Measurements from ENCODE around the gene ATXN1. TPM values are rescaled to one million over a fixed set of nuclear protein-coding genes. Genes with fewer than 3 reads are reported as not detected.

ATXN1 gene
- total and polyA plus RNA-seq, 2 of the 8 experiments (the other 6 are each of a cell fraction or from before 2014, with no cell fraction given): 1.6 to 4.0 TPM

DNA sequence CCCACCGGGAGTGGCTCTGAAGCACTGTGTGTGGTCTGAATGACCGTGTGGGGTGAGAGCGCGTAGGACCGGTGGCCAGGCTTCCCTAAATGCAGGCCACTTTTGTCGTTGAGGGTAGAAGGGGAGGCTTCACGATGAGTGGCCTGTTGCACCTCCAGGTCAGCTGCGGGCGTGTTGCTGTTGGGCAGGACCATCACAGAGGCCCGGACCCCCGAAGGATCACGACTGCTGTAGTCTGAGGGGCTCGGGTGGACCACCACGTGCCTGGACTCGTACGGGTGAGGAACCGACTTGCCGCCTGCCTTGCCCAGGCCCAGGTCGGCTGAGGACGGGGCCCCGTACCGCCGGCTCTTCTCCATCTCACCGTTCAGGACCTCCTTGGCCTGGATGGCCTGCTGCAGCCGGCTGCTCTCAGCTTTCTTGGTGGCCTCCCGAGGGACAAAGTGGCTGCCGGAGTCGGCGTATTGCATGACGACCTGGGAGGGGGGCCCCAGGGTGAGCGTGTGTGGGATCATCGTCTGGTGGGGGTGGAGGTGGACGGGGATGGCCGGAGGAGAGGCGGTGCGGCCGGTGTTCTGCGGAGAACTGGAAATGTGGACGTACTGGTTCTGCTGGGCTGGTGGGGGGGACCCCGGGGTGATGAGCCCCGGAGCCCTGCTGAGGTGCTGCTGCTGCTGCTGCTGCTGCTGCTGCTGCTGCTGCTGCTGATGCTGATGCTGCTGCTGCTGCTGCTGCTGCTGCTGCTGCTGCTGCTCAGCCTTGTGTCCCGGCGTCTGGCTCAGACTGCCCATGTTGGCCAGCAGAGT lies 434.1 kb downstream of the ATXN1 start (continued):
- TF ChIP-seq, protein P1, sequence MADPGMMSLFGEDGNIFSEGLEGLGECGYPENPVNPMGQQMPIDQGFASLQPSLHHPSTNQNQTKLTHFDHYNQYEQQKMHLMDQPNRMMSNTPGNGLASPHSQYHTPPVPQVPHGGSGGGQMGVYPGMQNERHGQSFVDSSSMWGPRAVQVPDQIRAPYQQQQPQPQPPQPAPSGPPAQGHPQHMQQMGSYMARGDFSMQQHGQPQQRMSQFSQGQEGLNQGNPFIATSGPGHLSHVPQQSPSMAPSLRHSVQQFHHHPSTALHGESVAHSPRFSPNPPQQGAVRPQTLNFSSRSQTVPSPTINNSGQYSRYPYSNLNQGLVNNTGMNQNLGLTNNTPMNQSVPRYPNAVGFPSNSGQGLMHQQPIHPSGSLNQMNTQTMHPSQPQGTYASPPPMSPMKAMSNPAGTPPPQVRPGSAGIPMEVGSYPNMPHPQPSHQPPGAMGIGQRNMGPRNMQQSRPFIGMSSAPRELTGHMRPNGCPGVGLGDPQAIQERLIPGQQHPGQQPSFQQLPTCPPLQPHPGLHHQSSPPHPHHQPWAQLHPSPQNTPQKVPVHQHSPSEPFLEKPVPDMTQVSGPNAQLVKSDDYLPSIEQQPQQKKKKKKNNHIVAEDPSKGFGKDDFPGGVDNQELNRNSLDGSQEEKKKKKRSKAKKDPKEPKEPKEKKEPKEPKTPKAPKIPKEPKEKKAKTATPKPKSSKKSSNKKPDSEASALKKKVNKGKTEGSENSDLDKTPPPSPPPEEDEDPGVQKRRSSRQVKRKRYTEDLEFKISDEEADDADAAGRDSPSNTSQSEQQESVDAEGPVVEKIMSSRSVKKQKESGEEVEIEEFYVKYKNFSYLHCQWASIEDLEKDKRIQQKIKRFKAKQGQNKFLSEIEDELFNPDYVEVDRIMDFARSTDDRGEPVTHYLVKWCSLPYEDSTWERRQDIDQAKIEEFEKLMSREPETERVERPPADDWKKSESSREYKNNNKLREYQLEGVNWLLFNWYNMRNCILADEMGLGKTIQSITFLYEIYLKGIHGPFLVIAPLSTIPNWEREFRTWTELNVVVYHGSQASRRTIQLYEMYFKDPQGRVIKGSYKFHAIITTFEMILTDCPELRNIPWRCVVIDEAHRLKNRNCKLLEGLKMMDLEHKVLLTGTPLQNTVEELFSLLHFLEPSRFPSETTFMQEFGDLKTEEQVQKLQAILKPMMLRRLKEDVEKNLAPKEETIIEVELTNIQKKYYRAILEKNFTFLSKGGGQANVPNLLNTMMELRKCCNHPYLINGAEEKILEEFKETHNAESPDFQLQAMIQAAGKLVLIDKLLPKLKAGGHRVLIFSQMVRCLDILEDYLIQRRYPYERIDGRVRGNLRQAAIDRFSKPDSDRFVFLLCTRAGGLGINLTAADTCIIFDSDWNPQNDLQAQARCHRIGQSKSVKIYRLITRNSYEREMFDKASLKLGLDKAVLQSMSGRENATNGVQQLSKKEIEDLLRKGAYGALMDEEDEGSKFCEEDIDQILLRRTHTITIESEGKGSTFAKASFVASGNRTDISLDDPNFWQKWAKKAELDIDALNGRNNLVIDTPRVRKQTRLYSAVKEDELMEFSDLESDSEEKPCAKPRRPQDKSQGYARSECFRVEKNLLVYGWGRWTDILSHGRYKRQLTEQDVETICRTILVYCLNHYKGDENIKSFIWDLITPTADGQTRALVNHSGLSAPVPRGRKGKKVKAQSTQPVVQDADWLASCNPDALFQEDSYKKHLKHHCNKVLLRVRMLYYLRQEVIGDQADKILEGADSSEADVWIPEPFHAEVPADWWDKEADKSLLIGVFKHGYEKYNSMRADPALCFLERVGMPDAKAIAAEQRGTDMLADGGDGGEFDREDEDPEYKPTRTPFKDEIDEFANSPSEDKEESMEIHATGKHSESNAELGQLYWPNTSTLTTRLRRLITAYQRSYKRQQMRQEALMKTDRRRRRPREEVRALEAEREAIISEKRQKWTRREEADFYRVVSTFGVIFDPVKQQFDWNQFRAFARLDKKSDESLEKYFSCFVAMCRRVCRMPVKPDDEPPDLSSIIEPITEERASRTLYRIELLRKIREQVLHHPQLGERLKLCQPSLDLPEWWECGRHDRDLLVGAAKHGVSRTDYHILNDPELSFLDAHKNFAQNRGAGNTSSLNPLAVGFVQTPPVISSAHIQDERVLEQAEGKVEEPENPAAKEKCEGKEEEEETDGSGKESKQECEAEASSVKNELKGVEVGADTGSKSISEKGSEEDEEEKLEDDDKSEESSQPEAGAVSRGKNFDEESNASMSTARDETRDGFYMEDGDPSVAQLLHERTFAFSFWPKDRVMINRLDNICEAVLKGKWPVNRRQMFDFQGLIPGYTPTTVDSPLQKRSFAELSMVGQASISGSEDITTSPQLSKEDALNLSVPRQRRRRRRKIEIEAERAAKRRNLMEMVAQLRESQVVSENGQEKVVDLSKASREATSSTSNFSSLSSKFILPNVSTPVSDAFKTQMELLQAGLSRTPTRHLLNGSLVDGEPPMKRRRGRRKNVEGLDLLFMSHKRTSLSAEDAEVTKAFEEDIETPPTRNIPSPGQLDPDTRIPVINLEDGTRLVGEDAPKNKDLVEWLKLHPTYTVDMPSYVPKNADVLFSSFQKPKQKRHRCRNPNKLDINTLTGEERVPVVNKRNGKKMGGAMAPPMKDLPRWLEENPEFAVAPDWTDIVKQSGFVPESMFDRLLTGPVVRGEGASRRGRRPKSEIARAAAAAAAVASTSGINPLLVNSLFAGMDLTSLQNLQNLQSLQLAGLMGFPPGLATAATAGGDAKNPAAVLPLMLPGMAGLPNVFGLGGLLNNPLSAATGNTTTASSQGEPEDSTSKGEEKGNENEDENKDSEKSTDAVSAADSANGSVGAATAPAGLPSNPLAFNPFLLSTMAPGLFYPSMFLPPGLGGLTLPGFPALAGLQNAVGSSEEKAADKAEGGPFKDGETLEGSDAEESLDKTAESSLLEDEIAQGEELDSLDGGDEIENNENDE (IDR thresholded peaks at IDR 0.05; ENCODE audit: insufficient replicate concordance, low read length): no peak
- no peak for TF ChIP-seq CBX5 (IDR thresholded peaks at IDR 0.05; ENCODE audit: low read depth, low read length)
- no peak for TF ChIP-seq SP2 (IDR thresholded peaks at IDR 0.05; ENCODE audit: low read length)
- TF ChIP-seq SRF (IDR thresholded peaks at IDR 0.05; ENCODE audit: low read depth, low read length): no peak
- TF ChIP-seq KDM1A (IDR thresholded peaks at IDR 0.05; ENCODE audit: borderline replicate concordance, low read length): no peak
- no peak for TF ChIP-seq SIRT6 (IDR thresholded peaks at IDR 0.05; ENCODE audit: low read length)
- TF ChIP-seq, protein P2, sequence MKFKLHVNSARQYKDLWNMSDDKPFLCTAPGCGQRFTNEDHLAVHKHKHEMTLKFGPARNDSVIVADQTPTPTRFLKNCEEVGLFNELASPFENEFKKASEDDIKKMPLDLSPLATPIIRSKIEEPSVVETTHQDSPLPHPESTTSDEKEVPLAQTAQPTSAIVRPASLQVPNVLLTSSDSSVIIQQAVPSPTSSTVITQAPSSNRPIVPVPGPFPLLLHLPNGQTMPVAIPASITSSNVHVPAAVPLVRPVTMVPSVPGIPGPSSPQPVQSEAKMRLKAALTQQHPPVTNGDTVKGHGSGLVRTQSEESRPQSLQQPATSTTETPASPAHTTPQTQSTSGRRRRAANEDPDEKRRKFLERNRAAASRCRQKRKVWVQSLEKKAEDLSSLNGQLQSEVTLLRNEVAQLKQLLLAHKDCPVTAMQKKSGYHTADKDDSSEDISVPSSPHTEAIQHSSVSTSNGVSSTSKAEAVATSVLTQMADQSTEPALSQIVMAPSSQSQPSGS (IDR thresholded peaks at IDR 0.05; ENCODE audit: low read length): no peak
- no peak for TF ChIP-seq RAD21 (IDR thresholded peaks at IDR 0.05 in 1 of 2, conservative IDR thresholded peaks at IDR 0.05 in 1 of 2; ENCODE audit: low read depth in 2 of 2, low read length in 2 of 2)
